Prostate gland (tissue), 1 donor: ENCODE measurements around the gene LMCD1.

Experiments used
- POLR2A ChIP-seq: fragments of 450-650 bp; IDR thresholded peaks from one replicate; pipeline ENCODE4 v1.6.1; 2016; ENCODE audit warnings: antibody characterized with exemption, mild to moderate bottlenecking
- POLR2AphosphoS5 ChIP-seq: sonication (generic); formaldehyde crosslinking; IDR thresholded peaks from one replicate; pipeline ENCODE4 v1.6.1; 2017; ENCODE audit warnings: antibody characterized with exemption

DNA sequence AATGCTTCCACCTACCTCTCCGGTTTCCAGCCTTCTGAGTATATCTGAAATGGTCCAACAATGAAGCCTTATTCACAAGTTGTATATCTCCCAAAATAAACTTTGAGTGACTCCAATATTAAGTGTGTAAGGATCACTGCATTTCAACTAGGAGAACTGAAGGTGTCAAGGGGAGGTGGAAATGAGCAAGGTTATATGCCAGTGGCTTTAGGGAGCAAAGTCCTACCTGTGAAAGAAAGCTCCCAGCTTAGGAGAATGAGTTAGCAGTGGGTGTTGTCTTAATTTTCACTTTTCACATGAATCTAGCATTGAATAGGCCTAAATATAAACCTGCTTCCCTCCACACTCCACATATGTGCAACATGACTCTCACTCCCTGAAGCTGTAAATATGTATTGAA lies 29.0 kb downstream of the LMCD1 start:
- TF ChIP-seq POLR2A (no peak), POLR2AphosphoS5 (no peak)
